ENCODE measurements around the gene BAHCC1.
"Not testable (repeated sequence)": the region's sequence is repeated elsewhere in the genome, so short reads cannot be mapped to it uniquely, and the experiment has no call there.

The BAHCC1 gene

GRCh38 chr17:81424151-81425017, 29.1 kb downstream of the BAHCC1 start:
- Histone ChIP-seq H3K36me3 (replicated peaks; ENCODE audit: insufficient read depth, low read length) (no peaks in the 10 kb centered on the region), H3K4me1 (ENCODE audit: low read length) (no peaks in the 10 kb centered on the region), H3F3A (ENCODE audit: insufficient read depth, low read length) (no peaks in the 10 kb centered on the region), H3K9ac (ENCODE audit: low read length) (no peak overlapping the region), H3K27me3 (replicated peaks; ENCODE audit: insufficient read depth, low read length) (peaks cover 85% of the 10 kb centered on the region), H3K9me3 (replicated peaks; ENCODE audit: insufficient read depth, low read length) (no peaks in the 10 kb centered on the region), H4K20me1 (ENCODE audit: insufficient read depth, low read length) (no peaks in the 10 kb centered on the region), H3K9me2 (replicated peaks; ENCODE audit: insufficient read depth, low read length) (no peaks in the 10 kb centered on the region), H3K4me3 (ENCODE audit: low read length) (no peak overlapping the region), H3K4me2 (ENCODE audit: low read depth, low read length) (no peak overlapping the region), H2AFZ (ENCODE audit: low read length) (no peak overlapping the region), H3K79me2 (ENCODE audit: low read length) (no peaks in the 10 kb centered on the region), H3K27ac (ENCODE audit: low read length) (no peak overlapping the region)
- no peak for TF ChIP-seq CTCF (IDR thresholded peaks at IDR 0.05; ENCODE audit: low read length)
- no peak for TF ChIP-seq EZH2 (optimal IDR thresholded peaks at IDR 0.05; ENCODE audit: low read depth, low read length)
- TF ChIP-seq EZH2phosphoT487 (IDR thresholded peaks at IDR 0.05; ENCODE audit: low read length): no peak
- no peak for DNase-seq

- not testable (repeated sequence) for H3K9me2 ChIP-seq (replicated peaks; ENCODE audit: insufficient read depth, low read length); H4K20me1 ChIP-seq (ENCODE audit: insufficient read depth, low read length); DNase-seq; H3F3A ChIP-seq (ENCODE audit: insufficient read depth, low read length); H3K4me1 ChIP-seq (ENCODE audit: low read length); H3K9me3 ChIP-seq (replicated peaks; ENCODE audit: insufficient read depth, low read length); H3K27ac ChIP-seq (ENCODE audit: low read length); H3K4me3 ChIP-seq (ENCODE audit: low read length); H3K4me2 ChIP-seq (ENCODE audit: low read depth, low read length); H2AFZ ChIP-seq (ENCODE audit: low read length); H3K36me3 ChIP-seq (replicated peaks; ENCODE audit: insufficient read depth, low read length); H3K9ac ChIP-seq (ENCODE audit: low read length); H3K79me2 ChIP-seq (ENCODE audit: low read length)
- H3K27me3 ChIP-seq (replicated peaks; ENCODE audit: insufficient read depth, low read length): peaks cover 85% of the 10 kb centered on the region
Observed at GRCh38 chr17:81425041-81425440, 29.8 kb downstream of the BAHCC1 start.

- not testable (repeated sequence) for H3K4me3 ChIP-seq (ENCODE audit: low read length); DNase-seq; H4K20me1 ChIP-seq (ENCODE audit: insufficient read depth, low read length); H3K9me3 ChIP-seq (replicated peaks; ENCODE audit: insufficient read depth, low read length); H3K79me2 ChIP-seq (ENCODE audit: low read length); H3K27ac ChIP-seq (ENCODE audit: low read length); H2AFZ ChIP-seq (ENCODE audit: low read length); H3F3A ChIP-seq (ENCODE audit: insufficient read depth, low read length); H3K4me2 ChIP-seq (ENCODE audit: low read depth, low read length); H3K9me2 ChIP-seq (replicated peaks; ENCODE audit: insufficient read depth, low read length); H3K4me1 ChIP-seq (ENCODE audit: low read length); H3K36me3 ChIP-seq (replicated peaks; ENCODE audit: insufficient read depth, low read length); H3K9ac ChIP-seq (ENCODE audit: low read length)
- peaks cover 84% of the 10 kb centered on the region for H3K27me3 ChIP-seq (replicated peaks; ENCODE audit: insufficient read depth, low read length)
Observed at GRCh38 chr17:81425716-81426392, 30.6 kb downstream of the BAHCC1 start.

- Histone ChIP-seq H3K27ac (ENCODE audit: low read length) (no peak overlapping the region), H3K4me1 (ENCODE audit: low read length) (no peaks in the 10 kb centered on the region), H3K4me2 (ENCODE audit: low read depth, low read length) (no peak overlapping the region), H3K36me3 (replicated peaks; ENCODE audit: insufficient read depth, low read length) (no peaks in the 10 kb centered on the region), H3K79me2 (ENCODE audit: low read length) (no peaks in the 10 kb centered on the region), H3K9me2 (replicated peaks; ENCODE audit: insufficient read depth, low read length) (no peaks in the 10 kb centered on the region), H3F3A (ENCODE audit: insufficient read depth, low read length) (no peaks in the 10 kb centered on the region), H3K27me3 (replicated peaks; ENCODE audit: insufficient read depth, low read length) (peaks cover 83% of the 10 kb centered on the region), H3K9ac (ENCODE audit: low read length) (no peak overlapping the region), H3K9me3 (replicated peaks; ENCODE audit: insufficient read depth, low read length) (no peaks in the 10 kb centered on the region), H2AFZ (ENCODE audit: low read length) (no peak overlapping the region), H3K4me3 (ENCODE audit: low read length) (no peak overlapping the region), H4K20me1 (ENCODE audit: insufficient read depth, low read length) (no peaks in the 10 kb centered on the region)
- TF ChIP-seq EZH2 (optimal IDR thresholded peaks at IDR 0.05; ENCODE audit: low read depth, low read length) (no peak), CTCF (IDR thresholded peaks at IDR 0.05; ENCODE audit: low read length) (no peak)
- DNase-seq: no peak
Observed at GRCh38 chr17:81426393-81427172, 31.3 kb downstream of the BAHCC1 start.
